CD4-positive, alpha-beta T cell treated with Interleukin-1 beta for 1 hour (primary cell): Measurements from ENCODE around the gene PRR16.
"Not testable (repeated sequence)": the region's sequence is repeated elsewhere in the genome, so short reads cannot be mapped to it uniquely, and the experiment has no call there.

ENCODE experiments used
- DNase-seq, 2 donors: peaks; one replicate each; pipeline ENCODE4 v3.0.0-alpha.2; 2020 to 2022

PRR16 gene

GRCh38 chr5:120678279-120678678 lies 214.2 kb downstream of the PRR16 start:
- no peak for DNase-seq

- DNase-seq: no peak
These were observed 218.8 kb downstream of the PRR16 start for GRCh38 chr5:120682851-120683250.

- DNase-seq: no peak
These were observed 219.5 kb downstream of the PRR16 start for GRCh38 chr5:120683580-120683979.

GRCh38 chr5:120684213-120684612 lies 220.1 kb downstream of the PRR16 start:
- DNase-seq: no peak

GRCh38 chr5:120684749-120685415 lies 220.8 kb downstream of the PRR16 start:
- no peak for DNase-seq

GRCh38 chr5:120690621-120691407 lies 226.7 kb downstream of the PRR16 start:
- DNase-seq: no peak

- no peak for DNase-seq
These were observed 228.2 kb downstream of the PRR16 start for GRCh38 chr5:120692325-120692724.

- DNase-seq: no peak
These were observed 231.3 kb downstream of the PRR16 start for GRCh38 chr5:120695368-120695880.

- no peak for DNase-seq
These were observed 233.0 kb downstream of the PRR16 start for GRCh38 chr5:120697147-120697546.

GRCh38 chr5:120697670-120698327 lies 233.7 kb downstream of the PRR16 start:
- not testable (repeated sequence) for DNase-seq

GRCh38 chr5:120700653-120701052 lies 236.6 kb downstream of the PRR16 start:
- DNase-seq: not testable (repeated sequence)

- DNase-seq: not testable (repeated sequence)
These were observed 238.9 kb downstream of the PRR16 start for GRCh38 chr5:120702817-120703538.

- DNase-seq: no peak
These were observed 240.0 kb downstream of the PRR16 start for GRCh38 chr5:120703918-120704587.

- no peak for DNase-seq
These were observed 242.8 kb downstream of the PRR16 start for GRCh38 chr5:120706877-120707276.

- no peak for DNase-seq
These were observed 253.3 kb downstream of the PRR16 start for GRCh38 chr5:120717381-120717780.

GRCh38 chr5:120730214-120730613 lies 266.1 kb downstream of the PRR16 start:
- DNase-seq: no peak

- DNase-seq: no peak
These were observed 269.9 kb downstream of the PRR16 start for GRCh38 chr5:120734033-120734432.

- DNase-seq: no peak
These were observed 271.0 kb downstream of the PRR16 start for GRCh38 chr5:120735076-120735475.
